ENCODE results near the gene ADGRB3. TPM values are rescaled to one million over a fixed set of nuclear protein-coding genes. Genes with fewer than 3 reads are reported as not detected.
"Not testable (repeated sequence)": the region's sequence is repeated elsewhere in the genome, so short reads cannot be mapped to it uniquely, and the experiment has no call there.

ADGRB3 gene
- total and polyA plus RNA-seq, 2 donors (not counting 1 experiment from before 2014, with no cell fraction given) = not detected

GRCh38 chr6:68673255-68673654 lies 38.2 kb downstream of the ADGRB3 start:
- TF ChIP-seq EZH2 (IDR thresholded peaks at IDR 0.05; ENCODE audit: borderline replicate concordance, insufficient read depth, low read depth, low read length, poor library complexity, severe bottlenecking) = no peak
- no peak for TF ChIP-seq CTCF (IDR thresholded peaks at IDR 0.05)
- Histone ChIP-seq H3K9ac (ENCODE audit: low read length) (no peak overlapping the region), H3K27ac (ENCODE audit: low read length in 2 of 2) (no peak overlapping the region), H4K20me1 (ENCODE audit: control insufficient read depth, insufficient read depth, low read length, poor library complexity, severe bottlenecking) (no peaks in the 10 kb centered on the region), H3K36me3 (replicated peaks in 1 of 2; ENCODE audit: control extremely low read depth in 1 of 2, control insufficient read depth in 1 of 2, extremely low read depth in 1 of 2, insufficient read depth in 2 of 2, low read length in 1 of 2) (no peaks in the 10 kb centered on the region), H2AFZ (ENCODE audit: insufficient read depth, low read depth, low read length, poor library complexity, severe bottlenecking) (no peak overlapping the region), H3K4me3 (ENCODE audit: control extremely low read depth in 1 of 5, extremely low read depth in 1 of 5, insufficient read depth in 1 of 5, low read depth in 2 of 5, low read length in 4 of 5) (no peak overlapping the region), H3K27me3 (replicated peaks in 1 of 4; ENCODE audit: control extremely low read depth in 1 of 4, control insufficient read depth in 3 of 4, insufficient read depth in 4 of 4, low read length in 3 of 4) (no peaks in the 10 kb centered on the region), H3K4me1 (ENCODE audit: control insufficient read depth in 2 of 2, insufficient read depth in 2 of 2, low read length in 2 of 2) (no peaks in the 10 kb centered on the region), H3K79me2 (ENCODE audit: control insufficient read depth, insufficient read depth, low read length) (no peaks in the 10 kb centered on the region), H3K4me2 (replicated peaks; ENCODE audit: low read depth, low read length, poor library complexity, severe bottlenecking) (no peak overlapping the region), H3K9me3 (ENCODE audit: control extremely low read depth in 1 of 3, control insufficient read depth in 2 of 3, insufficient read depth in 1 of 3, low read length in 2 of 3) (no peaks in the 10 kb centered on the region)
- CTCF ChIA-PET = no interaction called here
- POLR2A ChIA-PET = no interaction called here
- ATAC-seq (ENCODE audit: low read depth) = no peak
- H3K27me3 Mint-ChIP-seq = no peaks in the 10 kb centered on the region
- H3K4me3 Mint-ChIP-seq = no peak overlapping the region
- intact Hi-C loops (cut with micrococcal nuclease) = no loop called here
- no peak overlapping the region for H3K27ac Mint-ChIP-seq
- no peak for DNase-seq
- H3K9me3 Mint-ChIP-seq (ENCODE audit: insufficient read depth) = no peaks in the 10 kb centered on the region
- no peaks in the 10 kb centered on the region for H3K4me1 Mint-ChIP-seq

GRCh38 chr6:68675548-68675947 lies 40.5 kb downstream of the ADGRB3 start:
- no peak overlapping the region for H3K27ac Mint-ChIP-seq
- Histone ChIP-seq H3K36me3 (replicated peaks in 1 of 2; ENCODE audit: control extremely low read depth in 1 of 2, control insufficient read depth in 1 of 2, extremely low read depth in 1 of 2, insufficient read depth in 2 of 2, low read length in 1 of 2) (no peaks in the 10 kb centered on the region), H3K4me1 (ENCODE audit: control insufficient read depth in 2 of 2, insufficient read depth in 2 of 2, low read length in 2 of 2) (no peaks in the 10 kb centered on the region), H3K9me3 (ENCODE audit: control extremely low read depth in 1 of 3, control insufficient read depth in 2 of 3, insufficient read depth in 1 of 3, low read length in 2 of 3) (peaks cover 0 to 3% (median 0%) of the 10 kb centered on the region in 3 donors), H2AFZ (ENCODE audit: insufficient read depth, low read depth, low read length, poor library complexity, severe bottlenecking) (no peak overlapping the region), H3K27me3 (replicated peaks in 1 of 4; ENCODE audit: control extremely low read depth in 1 of 4, control insufficient read depth in 3 of 4, insufficient read depth in 4 of 4, low read length in 3 of 4) (no peaks in the 10 kb centered on the region), H3K9ac (ENCODE audit: low read length) (no peak overlapping the region), H3K4me3 (ENCODE audit: control extremely low read depth in 1 of 5, extremely low read depth in 1 of 5, insufficient read depth in 1 of 5, low read depth in 2 of 5, low read length in 4 of 5) (no peak overlapping the region), H3K4me2 (replicated peaks; ENCODE audit: low read depth, low read length, poor library complexity, severe bottlenecking) (no peak overlapping the region), H4K20me1 (ENCODE audit: control insufficient read depth, insufficient read depth, low read length, poor library complexity, severe bottlenecking) (no peaks in the 10 kb centered on the region), H3K79me2 (ENCODE audit: control insufficient read depth, insufficient read depth, low read length) (no peaks in the 10 kb centered on the region), H3K27ac (ENCODE audit: low read length in 2 of 2) (no peak overlapping the region)
- H3K9me3 Mint-ChIP-seq (ENCODE audit: insufficient read depth) = no peaks in the 10 kb centered on the region
- no peaks in the 10 kb centered on the region for H3K4me1 Mint-ChIP-seq
- intact Hi-C loops (cut with micrococcal nuclease) = no loop called here
- ChIA-PET POLR2A (no interaction called here), CTCF (no interaction called here)
- ATAC-seq (ENCODE audit: low read depth) (no peak), DNase-seq (no peak)
- TF ChIP-seq CTCF (IDR thresholded peaks at IDR 0.05) = no peak
- no peak for TF ChIP-seq EZH2 (IDR thresholded peaks at IDR 0.05; ENCODE audit: borderline replicate concordance, insufficient read depth, low read depth, low read length, poor library complexity, severe bottlenecking)
- 0% methylated on average over 1 of the region's 4 CpGs for WGBS (ENCODE audit: insufficient coverage)
- H3K4me3 Mint-ChIP-seq = no peak overlapping the region
- H3K27me3 Mint-ChIP-seq = no peaks in the 10 kb centered on the region

- H3K4me1 Mint-ChIP-seq; H3K4me2 ChIP-seq (replicated peaks; ENCODE audit: low read depth, low read length, poor library complexity, severe bottlenecking); H3K4me3 ChIP-seq (ENCODE audit: control extremely low read depth in 1 of 5, extremely low read depth in 1 of 5, insufficient read depth in 1 of 5, low read depth in 2 of 5, low read length in 4 of 5); H3K27ac ChIP-seq (ENCODE audit: low read length in 2 of 2); H4K20me1 ChIP-seq (ENCODE audit: control insufficient read depth, insufficient read depth, low read length, poor library complexity, severe bottlenecking); intact Hi-C loops (cut with micrococcal nuclease); H3K27ac Mint-ChIP-seq; H3K27me3 Mint-ChIP-seq; H3K36me3 ChIP-seq (replicated peaks in 1 of 2; ENCODE audit: control extremely low read depth in 1 of 2, control insufficient read depth in 1 of 2, extremely low read depth in 1 of 2, insufficient read depth in 2 of 2, low read length in 1 of 2); POLR2A ChIA-PET; H3K4me1 ChIP-seq (ENCODE audit: control insufficient read depth in 2 of 2, insufficient read depth in 2 of 2, low read length in 2 of 2); H3K27me3 ChIP-seq (replicated peaks in 1 of 4; ENCODE audit: control extremely low read depth in 1 of 4, control insufficient read depth in 3 of 4, insufficient read depth in 4 of 4, low read length in 3 of 4); H3K9me3 ChIP-seq (ENCODE audit: control extremely low read depth in 1 of 3, control insufficient read depth in 2 of 3, insufficient read depth in 1 of 3, low read length in 2 of 3); CTCF ChIA-PET; H3K79me2 ChIP-seq (ENCODE audit: control insufficient read depth, insufficient read depth, low read length); ATAC-seq (ENCODE audit: low read depth); H3K9me3 Mint-ChIP-seq (ENCODE audit: insufficient read depth); H2AFZ ChIP-seq (ENCODE audit: insufficient read depth, low read depth, low read length, poor library complexity, severe bottlenecking); DNase-seq; H3K4me3 Mint-ChIP-seq; H3K9ac ChIP-seq (ENCODE audit: low read length): not testable (repeated sequence)
- WGBS (ENCODE audit: insufficient coverage) = 98% methylated on average over 14 of the region's 16 CpGs
Measured at GRCh38 chr6:68676094-68676493, 41.0 kb downstream of the ADGRB3 start.
